ENCODE measurements around the gene ARID3B.
A peak's percentile ranks its signal among the peaks of the same experiment; 100 is the strongest.

Gene ARID3B

DNA sequence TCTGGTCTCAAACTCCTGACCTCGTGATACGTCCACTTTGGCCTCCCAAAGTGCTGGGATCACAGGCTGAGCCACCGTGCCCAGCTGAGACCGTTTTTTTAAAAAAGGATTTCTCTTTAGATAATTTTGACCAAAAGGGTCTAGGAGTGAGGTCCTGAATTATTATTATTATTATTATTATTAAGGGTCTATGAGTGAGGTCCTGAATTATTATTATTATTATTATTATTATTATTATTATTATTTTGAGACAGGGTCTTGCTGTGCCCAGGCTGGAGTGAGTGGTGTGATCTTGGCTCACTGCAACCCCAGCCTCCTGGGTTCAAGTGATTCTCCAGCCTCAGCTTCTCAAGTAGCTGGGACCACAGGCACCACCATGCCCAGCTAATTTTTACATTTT is 20.6 kb upstream of the ARID3B start:
- TF ChIP-seq CTCF (IDR thresholded peaks at IDR 0.05; ENCODE audit: low read length, missing control alignments), result no peak
- no peak for DNase-seq (ENCODE audit: low read depth)
- no peak overlapping the region for H3K4me3 ChIP-seq (replicated peaks; ENCODE audit: low read depth, low read length)

DNA sequence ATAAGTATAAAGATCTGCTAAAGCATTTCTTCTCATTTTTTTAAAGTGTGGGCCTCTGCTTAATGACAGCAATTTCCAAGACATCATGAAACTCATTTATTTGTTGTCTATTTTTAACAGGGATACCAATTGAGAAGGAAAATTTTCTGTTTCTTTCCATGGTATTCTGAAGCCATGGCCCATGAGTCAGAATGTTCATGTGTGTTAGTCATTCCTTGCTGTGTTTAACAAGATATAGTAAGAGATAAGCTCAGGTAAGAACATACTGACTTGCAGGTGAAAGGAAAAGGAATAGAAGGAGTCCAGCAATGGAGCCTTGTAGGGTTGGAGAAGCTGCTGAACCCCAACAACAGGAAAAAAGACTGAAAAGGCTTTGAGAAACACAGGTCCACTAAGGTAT is 17.0 kb upstream of the ARID3B start:
- no peak for TF ChIP-seq CTCF (IDR thresholded peaks at IDR 0.05; ENCODE audit: low read length, missing control alignments)
- no peak for DNase-seq (ENCODE audit: low read depth)

DNA sequence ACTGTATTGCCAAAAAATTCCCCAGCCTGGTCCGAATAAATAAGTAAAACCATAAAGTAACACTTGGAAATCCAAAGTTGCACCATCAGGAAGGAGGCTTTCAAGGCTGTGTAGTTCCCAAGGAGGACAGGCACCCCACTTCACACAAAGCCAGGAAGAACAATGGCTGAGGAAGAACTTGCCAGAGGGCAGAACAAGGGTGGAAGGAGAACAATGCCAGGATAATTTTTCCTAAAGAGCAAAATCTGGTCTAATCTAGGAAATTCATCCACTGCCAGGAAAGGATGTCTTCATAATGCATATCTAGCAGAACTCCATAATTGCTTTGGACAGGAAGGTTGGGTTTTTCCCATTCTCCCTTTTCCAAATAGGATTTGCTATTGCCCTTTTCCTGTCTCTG is 15.7 kb upstream of the ARID3B start:
- TF ChIP-seq CTCF (IDR thresholded peaks at IDR 0.05; ENCODE audit: low read length, missing control alignments), result no peak

More for the DNA sequence above, 17.0 kb upstream of the ARID3B start:
- no peak overlapping the region for H3K4me3 ChIP-seq (replicated peaks; ENCODE audit: low read depth, low read length)

GRCh38 chr15:74525945-74526344 is 15.1 kb upstream of the ARID3B start:
- no peak overlapping the region for H3K4me3 ChIP-seq (replicated peaks; ENCODE audit: low read depth, low read length)
- TF ChIP-seq CTCF (IDR thresholded peaks at IDR 0.05; ENCODE audit: low read length, missing control alignments), result no peak
- peak; percentile 45 for DNase-seq (ENCODE audit: low read depth)

More for the DNA sequence above, 15.7 kb upstream of the ARID3B start:
- no peak overlapping the region for H3K4me3 ChIP-seq (replicated peaks; ENCODE audit: low read depth, low read length)
- peak; percentile 86 for DNase-seq (ENCODE audit: low read depth)

DNA sequence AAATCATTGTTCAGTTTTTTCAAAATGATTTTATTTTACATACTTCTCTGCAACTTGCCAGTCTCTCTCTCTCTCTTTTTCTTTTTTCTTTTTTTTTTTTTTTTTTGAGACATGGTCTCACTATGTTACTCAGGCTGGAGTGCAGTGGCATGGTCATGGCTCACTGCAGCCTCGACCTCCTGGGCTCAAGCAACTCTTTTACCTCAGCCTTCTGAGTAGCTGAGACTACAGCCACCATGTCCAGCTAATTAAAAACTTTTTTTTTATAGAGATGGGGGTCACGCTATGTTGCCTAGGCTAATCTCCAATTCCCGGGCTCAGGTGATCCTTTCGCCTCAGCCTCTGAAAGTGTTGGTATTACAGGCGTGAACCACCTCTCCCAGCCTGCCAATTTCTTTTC is 12.1 kb upstream of the ARID3B start:
- TF ChIP-seq CTCF (IDR thresholded peaks at IDR 0.05; ENCODE audit: low read length, missing control alignments), result no peak
- H3K4me3 ChIP-seq (replicated peaks; ENCODE audit: low read depth, low read length), result no peak overlapping the region
- DNase-seq (ENCODE audit: low read depth), result no peak

DNA sequence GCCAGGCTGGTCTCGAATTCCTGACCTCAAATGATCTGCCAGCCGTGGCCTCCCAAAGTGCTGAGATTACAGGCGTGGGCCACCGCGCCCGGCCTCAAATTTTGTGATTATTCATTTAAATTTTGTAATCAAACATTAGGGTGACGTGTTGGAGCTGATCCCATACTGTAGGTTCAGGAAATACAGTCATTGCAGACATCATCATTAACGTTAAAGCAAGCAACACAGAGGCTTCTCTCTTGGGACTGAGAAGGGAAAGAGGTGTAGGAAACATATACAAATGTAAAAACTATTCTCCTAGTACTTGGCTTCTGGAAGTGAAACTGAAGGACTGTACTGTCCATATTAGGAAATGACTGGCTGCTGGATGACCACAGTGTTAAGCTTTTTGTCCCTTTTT is 11.1 kb upstream of the ARID3B start:
- H3K4me3 ChIP-seq (replicated peaks; ENCODE audit: low read depth, low read length), result no peak overlapping the region
- no peak for TF ChIP-seq CTCF (IDR thresholded peaks at IDR 0.05; ENCODE audit: low read length, missing control alignments)
- DNase-seq (ENCODE audit: low read depth), result peak; percentile 84

DNA sequence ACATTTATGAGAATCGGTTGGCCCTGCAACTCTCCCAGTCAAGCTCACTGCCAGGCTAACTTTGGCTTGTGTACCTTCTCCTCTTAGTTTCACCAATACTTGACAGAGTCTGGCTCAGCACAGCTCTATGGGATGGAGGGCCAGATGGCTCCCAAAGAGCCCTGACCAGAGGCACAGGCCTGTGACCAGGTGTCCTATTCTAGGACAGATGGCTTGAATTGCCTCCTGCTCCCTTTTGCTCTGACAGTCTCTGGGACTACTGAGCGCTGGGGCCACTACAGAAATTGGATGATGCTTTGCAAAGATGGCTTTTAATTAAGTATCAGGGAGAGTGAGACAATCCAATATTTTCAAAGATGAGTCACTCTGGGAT is 10.3 kb upstream of the ARID3B start:
- no peak overlapping the region for H3K4me3 ChIP-seq (replicated peaks; ENCODE audit: low read depth, low read length)
- DNase-seq (ENCODE audit: low read depth), result no peak
- TF ChIP-seq CTCF (IDR thresholded peaks at IDR 0.05; ENCODE audit: low read length, missing control alignments), result no peak
